HG02623 (cell line): ENCODE measurements around the gene FANCI.
"Not testable (repeated sequence)": the region's sequence is repeated elsewhere in the genome, so short reads cannot be mapped to it uniquely, and the experiment has no call there.

Source experiments
- ATAC-seq: cut with Tn5 transposase; IDR thresholded peaks from one replicate; pipeline ENCODE4 v1.9.1; 2021; ENCODE audit warnings: moderate library complexity; ENCODE audit not compliant: unreplicated experiment

Gene FANCI

GRCh38 chr15:89221543-89221942, 22.2 kb upstream of the FANCI start, which contains the start of gene RLBP1:
Gene RLBP1 (minus strand): TSS chr15:89221579. CDS start chr15:89218975, 2,604 bp downstream.
- no peak for ATAC-seq

- ATAC-seq: no peak
These were observed 18.2 kb upstream of the FANCI start for GRCh38 chr15:89225588-89225987.

GRCh38 chr15:89226359-89227221, 17.2 kb upstream of the FANCI start:
- no peak for ATAC-seq

- no peak for ATAC-seq
These were observed 16.4 kb upstream of the FANCI start for GRCh38 chr15:89227425-89227824.

GRCh38 chr15:89230277-89230676, 13.5 kb upstream of the FANCI start:
- no peak for ATAC-seq

GRCh38 chr15:89231832-89232231, 11.9 kb upstream of the FANCI start:
- no peak for ATAC-seq

- not testable (repeated sequence) for ATAC-seq
These were observed 3.6 kb upstream of the FANCI start for GRCh38 chr15:89239883-89240810.

- no peak for ATAC-seq
These were observed 611 bp upstream of the FANCI start for GRCh38 chr15:89243046-89243690.

- ATAC-seq: no peak
These were observed 760 bp downstream of the FANCI start for GRCh38 chr15:89244574-89244903.

- ATAC-seq: no peak
These were observed 3.7 kb downstream of the FANCI start for GRCh38 chr15:89247446-89247845.

- ATAC-seq: no peak
These were observed 4.8 kb downstream of the FANCI start for GRCh38 chr15:89248584-89248983.

- not testable (repeated sequence) for ATAC-seq
These were observed 6.4 kb downstream of the FANCI start for GRCh38 chr15:89250142-89250541.

- ATAC-seq: not testable (repeated sequence)
These were observed 33.5 kb downstream of the FANCI start for GRCh38 chr15:89277281-89277680.

- no peak for ATAC-seq
These were observed 34.5 kb downstream of the FANCI start for GRCh38 chr15:89278307-89278706.

- no peak for ATAC-seq
These were observed 38.9 kb downstream of the FANCI start for GRCh38 chr15:89282631-89283030.

GRCh38 chr15:89283201-89283600, 39.4 kb downstream of the FANCI start:
- no peak for ATAC-seq

GRCh38 chr15:89291934-89292438, 48.2 kb downstream of the FANCI start:
- no peak for ATAC-seq

GRCh38 chr15:89293012-89293411, 49.2 kb downstream of the FANCI start:
- no peak for ATAC-seq

GRCh38 chr15:89299896-89300295, 56.1 kb downstream of the FANCI start:
- no peak for ATAC-seq

GRCh38 chr15:89301304-89302089, 57.7 kb downstream of the FANCI start:
- no peak for ATAC-seq
